ENCODE measurements around the gene ERI3.
A peak's percentile ranks its signal among the peaks of the same experiment; 100 is the strongest.

ERI3 gene

DNA sequence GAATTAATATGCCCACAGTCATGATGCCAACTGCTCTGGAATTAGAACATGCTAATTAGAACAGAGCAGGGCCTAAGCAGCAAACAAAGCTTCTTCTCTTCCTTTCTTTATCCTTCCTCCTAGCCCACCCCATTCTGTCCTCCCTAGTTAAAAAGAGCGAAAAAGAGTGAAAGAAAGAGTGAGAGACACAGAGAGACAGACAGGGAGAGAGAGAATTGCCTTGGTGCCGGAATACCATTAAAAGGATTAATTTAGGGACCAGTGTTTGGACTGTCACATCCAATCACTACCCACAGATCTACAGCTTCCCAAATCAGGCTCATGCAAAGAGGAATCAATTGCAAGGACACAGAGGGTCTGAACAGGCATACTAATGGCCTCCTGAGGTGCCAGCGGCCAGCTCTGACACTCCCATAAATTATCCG is 7.0 kb downstream of the ERI3 start:
- DNase-seq: no peak

DNA sequence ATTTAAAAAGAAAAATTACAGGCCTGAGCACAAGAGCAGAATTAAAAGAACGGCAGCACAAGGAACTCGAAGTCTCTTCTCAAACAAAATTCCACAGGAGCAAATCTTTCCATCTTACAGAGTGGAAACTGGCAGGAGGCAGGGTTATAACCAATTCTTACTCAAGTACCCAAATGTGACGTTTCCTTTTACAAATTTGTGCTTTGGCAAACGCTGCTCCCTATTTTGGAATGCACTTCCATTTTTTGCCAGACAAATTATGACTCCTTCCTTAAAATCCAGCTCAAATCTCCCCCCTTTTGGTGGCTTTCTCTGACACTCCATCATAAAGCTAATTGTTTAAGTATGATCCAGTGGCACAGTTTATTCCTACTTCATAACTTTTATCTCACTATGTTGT is 7.8 kb downstream of the ERI3 start:
- peak; percentile 22 for DNase-seq

DNA sequence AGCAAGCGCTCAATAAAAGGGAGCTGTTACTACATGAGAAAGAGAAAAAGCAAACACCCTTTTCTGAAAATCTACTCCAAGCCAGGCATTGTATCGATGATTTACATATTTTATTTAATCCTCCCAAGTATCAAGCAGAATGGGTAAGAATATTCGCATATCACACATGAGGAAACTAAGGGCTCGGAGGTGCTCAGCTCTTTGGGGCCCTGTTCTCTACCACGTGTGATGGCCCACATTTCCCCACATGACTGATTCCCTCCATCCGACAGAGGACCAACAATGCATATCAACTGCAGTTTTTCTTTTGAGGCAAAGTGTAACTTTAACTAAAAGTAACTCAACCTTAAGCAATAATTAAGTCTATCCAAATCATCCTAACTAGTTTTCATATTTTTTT is 8.2 kb downstream of the ERI3 start:
- DNase-seq: no peak

DNA sequence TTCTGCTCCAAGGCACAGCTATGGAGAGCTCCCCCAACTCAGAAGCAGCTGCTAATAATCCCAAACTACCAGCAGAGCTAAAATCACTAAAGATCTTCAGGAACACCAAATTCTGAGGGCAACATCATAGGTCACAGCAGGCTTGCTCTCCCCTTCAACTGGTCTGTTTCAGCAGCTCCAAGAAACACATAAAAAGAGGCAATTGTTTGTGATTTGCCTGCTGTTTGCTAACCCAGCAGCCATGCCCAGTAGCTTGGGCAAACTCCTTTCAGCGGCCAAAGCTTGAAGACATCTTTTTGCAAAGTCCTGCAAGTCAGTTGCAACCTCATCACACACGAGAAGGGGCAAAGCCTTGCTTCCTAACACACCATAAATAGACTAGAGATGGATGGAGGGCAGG is 8.9 kb downstream of the ERI3 start:
- no peak for DNase-seq

DNA sequence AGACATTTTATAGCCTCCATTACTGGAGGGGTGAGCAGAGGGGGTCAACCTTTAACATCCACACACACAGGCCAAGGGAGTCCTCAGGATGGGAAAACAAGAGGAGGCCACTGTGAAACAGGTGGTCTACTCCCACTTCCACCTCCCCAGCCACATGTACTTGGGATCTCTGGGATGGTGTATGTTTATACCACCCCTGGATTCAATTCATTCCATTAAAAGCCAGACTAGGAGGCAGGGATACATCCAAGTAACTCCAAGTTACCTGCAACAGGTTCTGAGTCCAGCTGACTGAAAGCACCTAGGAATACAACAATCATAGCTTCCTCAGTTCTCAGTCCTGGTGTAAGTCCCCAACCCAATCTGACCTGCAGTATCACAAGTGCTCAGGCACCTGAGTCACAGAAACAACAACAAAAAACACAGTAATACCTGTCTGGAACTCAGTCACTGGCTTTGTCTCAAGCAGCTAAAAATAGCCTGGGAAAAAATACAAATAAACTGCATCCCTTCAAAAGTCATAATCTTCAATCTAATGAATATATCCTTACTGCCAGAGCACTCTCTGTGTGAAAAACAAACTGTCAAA is 9.8 kb downstream of the ERI3 start:
- DNase-seq: no peak

DNA sequence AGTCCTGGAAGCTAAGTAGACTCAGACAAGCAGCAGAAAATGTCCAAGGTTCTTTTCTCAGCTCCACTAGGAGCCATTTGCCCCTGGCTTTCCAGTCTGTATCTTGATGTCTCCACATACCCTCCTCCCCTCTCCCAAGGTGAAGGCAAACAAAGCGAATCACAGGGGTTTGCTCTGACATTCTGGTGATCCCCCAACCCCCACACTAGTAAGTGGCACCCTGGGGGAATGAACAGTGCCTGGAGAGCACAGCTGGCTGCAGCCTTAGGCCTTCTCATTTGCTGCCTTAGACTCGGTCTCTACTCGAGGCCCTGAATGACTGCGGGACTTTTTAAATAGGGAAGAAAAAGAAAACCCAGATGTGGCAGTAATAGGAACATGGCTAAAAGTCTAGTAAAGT is 15.3 kb downstream of the ERI3 start:
- no peak for DNase-seq

DNA sequence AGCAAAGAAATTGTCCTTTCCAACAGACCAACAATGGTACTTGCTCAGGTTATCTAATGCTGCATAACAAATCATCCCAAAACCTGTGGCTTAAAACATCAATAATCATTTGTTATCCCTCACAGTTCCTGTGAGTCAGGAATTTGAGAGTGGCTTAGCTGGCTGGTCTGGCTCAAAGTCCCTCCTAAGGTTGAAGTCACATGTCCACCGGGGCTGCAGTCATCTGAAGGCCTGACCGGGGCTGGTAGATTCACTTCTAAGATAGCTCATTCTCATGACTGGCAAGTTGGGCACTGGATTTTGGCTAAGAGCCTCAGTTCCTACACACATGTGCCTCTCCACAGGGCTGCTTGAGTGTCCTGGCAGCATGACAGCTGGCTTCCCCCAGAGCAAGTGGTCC is 16.9 kb downstream of the ERI3 start:
- DNase-seq: no peak

DNA sequence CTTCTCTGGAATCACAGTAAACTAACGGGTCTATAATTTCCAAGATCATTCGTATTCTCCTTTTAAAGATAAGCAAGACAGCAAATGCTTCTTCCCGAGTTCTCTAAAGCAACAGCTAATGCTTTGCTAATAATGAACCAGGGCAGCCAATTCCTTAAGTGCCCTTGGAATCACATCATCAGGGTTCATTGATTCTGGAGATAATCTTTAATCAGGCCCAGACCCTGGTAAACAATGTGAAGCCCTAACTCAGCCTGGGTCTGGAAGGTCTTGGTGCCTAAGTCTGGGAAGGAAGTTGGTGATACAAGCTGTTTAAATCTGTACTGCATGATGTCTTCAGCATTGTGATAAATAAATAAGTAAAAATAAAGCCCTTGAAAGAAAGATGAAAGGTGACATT is 18.4 kb downstream of the ERI3 start:
- no peak for DNase-seq

DNA sequence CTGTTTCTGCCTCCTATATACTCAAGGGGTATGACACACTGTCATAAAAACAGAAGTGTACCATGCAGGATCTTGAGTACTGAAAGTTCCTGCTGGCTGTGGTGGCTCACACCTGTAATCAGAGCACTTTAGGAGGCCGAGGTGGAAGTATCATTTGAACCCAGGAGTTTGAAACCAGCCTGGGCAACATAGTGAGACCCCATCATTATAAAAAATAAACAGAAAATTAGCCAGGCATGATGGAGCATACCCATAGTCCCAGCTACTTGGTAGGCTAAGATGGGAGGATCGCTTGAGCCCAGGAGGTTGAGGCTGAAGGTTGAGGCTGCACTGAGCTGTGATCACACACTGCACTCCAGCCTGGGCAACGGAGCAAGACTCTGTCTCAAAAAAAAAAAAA is 20.1 kb downstream of the ERI3 start:
- no peak for DNase-seq

DNA sequence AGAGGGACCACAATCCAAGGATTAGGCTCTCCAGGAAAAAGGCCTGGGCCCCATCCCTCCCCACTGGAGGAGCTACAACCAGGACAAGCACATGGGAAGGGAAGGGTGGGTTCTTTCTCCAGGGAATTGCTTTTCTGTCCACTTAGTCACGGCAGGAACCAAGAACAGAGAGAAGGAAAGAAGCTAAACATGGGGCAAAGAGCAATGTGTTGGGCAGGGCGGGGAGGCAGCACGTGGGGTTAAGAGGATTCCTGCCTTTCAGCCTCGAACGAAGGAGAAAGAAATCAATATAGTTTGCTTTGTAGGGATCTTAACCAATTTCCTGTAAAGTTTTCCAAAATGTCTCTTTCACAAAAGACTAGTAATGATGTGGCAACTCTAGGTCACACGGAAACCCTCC is 21.7 kb downstream of the ERI3 start:
- DNase-seq: no peak

DNA sequence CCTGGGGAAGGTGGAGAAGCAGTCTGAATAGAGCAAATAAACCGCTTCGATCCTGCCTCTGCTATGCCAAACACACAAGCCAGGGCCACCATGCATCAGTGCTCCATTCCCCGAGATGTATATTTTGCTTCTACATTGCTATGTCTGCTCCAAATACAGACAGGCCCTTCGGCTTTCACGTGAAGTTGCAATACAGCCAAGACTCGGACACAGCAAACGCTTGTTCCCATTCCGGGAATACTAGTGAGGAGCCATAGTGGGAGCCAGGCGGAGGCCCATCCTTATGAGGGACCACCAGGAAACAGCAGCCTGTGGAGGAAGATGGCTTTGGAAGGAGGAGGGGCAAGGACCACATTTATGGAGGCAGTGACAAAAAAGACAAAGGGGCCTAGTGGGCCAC is 22.6 kb downstream of the ERI3 start:
- no peak for DNase-seq

DNA sequence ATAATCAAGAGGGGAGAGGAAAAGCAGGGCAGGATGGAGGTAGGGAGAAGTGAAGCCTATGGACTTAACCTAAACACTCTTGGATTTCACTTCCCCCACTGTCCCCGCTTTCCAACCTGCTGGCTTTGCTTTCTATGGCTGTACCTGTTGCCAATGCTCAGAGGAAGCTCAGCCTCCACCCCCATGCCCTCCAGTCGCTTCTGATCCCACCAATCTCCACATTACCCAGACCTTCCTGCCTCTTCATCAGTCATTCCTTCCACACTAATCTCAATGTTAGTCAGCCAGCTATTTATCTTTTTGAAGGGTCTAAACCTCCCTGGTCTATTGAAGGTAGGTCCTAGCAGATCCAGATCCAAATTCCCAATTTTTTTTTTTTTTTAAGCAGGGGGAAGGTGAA is 24.1 kb downstream of the ERI3 start:
- DNase-seq: no peak

DNA sequence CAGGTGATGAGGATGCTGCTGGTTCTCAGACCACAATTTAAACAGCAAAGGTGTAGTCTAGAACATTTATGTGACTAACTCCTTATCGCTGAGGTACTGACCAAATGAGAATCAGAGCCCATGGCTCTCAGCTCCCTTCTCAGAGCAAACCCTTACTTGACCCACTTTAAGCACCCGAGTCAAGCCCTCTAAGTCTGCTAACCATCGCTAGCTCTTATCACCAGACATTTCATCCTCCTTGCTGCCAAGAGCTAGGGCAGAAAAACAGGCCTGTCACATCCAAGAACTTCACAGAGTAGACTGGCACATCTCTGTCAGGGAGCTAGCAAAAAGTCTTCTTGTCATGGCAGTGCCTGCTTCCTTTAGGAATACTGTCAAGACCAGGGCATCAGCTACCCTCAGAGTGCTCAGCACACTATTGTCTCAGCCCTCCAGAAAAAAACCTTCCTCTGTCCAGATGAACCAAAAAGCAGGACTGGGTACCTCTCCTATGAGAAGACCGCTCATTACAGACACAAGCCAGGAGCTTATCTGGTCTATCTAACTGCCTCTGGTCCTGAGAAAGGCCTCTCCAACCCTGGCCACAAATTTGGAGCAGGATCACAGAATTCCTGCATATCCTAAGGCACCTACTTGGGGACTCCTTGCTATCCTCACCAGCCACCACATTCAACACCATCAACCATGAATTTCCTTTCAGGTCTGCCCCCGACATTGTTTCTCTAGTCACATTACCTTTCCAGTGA is 26.2 kb downstream of the ERI3 start:
- peak; percentile 8 for DNase-seq

DNA sequence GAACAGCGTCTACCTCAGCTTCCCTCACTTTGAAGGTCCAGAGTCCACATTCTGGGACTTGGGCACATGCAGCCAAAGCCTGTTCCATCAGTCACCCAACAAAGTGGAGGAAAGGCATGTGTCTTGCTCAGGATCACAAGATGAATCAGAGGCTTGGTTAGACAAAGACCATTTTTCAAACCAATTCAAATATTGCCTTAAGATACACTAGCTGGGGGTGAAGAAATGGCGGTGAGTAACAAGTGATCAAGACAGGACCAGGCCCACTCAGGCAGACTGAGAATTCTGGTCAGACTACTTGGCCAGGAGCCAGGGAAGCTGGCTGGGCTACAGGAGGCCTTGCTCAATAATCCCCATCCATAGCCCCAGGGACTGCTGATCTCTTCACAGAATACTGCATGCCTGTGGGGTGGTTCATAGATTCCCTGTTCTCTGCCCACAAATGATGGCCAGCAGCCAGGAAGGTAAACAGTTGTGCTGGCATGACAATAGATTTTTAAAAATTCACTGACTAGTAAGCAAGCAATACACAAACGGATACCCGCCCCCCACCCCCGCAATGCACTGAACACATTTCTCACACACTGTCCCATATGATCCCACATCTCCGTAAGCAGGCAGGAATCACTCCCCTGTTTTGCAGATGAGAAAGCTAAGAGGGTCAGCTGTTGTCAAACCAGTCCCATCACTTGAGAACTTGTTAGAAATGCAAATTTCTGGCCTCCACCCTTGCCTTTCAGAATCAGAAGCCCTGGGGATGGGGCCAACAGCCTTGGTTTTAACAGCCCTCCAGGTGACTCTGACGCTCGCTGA is 27.2 kb downstream of the ERI3 start:
- DNase-seq: peak; percentile 100

DNA sequence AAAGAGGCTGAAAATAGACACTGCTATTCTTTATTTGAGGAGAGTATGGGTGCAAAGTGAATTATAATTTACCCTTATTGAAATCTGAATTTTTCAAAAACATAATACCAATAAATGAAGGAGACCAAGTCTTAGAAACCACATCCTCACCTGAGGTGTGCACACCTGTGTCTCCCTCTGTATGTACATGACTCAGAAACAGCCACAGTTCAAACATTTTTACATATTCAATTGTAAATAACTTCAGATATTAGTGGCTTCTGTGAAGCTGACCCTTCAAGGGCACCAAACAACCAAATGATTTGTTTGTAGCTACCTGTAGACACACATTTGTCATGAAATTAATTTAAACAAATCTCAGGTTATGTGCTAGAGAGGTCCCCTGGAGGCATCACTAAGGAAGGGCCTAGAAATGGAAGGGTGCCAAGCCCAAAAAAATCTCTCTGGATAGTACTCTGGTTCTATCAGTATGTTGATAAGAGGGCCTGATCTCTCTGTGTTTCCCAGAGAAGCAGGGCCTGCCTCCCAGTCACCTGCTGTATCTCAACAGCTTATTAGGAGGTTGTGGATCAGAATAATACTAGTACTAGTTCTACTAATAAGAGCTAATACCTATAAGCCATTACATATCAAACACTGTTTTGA is 28.1 kb downstream of the ERI3 start:
- no peak for DNase-seq

DNA sequence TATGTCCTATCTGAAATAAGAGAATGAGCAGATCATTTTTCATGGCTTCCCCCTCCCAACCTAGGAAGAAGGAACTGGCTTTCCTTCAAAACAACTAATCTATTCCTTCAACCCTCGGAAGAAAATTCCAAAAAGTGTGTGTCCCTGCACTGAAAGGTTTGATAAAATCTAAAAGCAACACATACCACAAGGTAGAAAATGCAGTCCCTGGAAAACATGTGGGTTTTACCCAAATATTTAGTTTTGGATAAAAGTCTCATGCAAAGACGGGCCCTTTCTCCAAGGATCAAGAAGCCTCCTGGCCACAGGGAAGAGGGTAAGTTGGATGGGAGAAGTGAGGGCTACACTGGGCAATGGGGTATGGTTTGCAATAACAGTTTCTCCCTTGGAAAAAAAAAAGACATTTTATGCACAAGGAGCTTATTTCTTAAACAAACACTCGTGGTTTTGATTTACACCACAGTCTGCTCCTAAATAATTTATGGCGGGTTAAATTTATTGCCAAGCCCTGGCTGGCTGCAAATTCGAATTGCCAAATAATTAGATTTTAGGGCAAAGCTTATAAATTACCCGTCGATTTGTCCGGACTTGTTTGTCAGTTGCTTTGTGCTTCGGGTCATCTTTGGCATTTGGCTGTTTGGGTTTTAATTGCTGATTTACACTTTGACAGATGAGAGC is 28.9 kb downstream of the ERI3 start:
- DNase-seq: no peak

DNA sequence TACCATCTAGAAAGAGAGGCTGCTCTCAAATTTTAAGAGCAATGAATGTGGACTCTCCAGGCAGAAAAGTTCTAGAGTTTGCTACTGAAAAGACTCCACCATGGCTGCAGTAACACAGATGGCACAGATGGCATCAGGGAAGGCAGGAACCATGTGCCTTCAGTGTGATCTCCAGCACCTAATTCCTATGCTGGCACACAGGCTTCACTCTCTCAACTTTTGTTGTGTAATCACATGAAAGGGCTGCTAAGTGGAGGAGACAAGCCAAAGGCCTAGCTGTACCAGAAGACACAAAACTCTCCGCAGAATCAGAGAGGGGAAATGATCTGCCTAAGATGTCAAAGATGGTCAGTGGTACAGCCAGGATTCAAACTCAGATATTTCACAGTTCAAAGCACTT is 31.1 kb downstream of the ERI3 start:
- DNase-seq: no peak

DNA sequence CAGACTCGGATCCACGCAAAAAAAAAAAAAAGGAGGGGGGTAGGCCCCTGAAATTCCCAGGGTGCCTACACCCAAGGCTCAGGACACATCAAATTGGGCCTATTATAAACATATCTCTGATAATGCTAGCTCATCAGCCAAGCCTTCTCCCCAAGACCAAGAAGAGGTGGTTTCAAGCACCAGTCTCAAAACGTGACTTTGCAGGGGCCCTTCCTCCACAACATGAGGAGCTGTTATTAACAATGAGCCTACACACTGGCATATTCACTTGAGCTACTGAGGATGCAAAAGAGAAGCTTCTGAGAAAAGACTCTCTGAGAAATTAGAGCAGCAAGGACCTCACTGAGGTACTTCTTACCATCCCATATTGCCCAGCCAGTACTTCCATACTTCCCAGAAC is 32.7 kb downstream of the ERI3 start:
- DNase-seq: no peak

DNA sequence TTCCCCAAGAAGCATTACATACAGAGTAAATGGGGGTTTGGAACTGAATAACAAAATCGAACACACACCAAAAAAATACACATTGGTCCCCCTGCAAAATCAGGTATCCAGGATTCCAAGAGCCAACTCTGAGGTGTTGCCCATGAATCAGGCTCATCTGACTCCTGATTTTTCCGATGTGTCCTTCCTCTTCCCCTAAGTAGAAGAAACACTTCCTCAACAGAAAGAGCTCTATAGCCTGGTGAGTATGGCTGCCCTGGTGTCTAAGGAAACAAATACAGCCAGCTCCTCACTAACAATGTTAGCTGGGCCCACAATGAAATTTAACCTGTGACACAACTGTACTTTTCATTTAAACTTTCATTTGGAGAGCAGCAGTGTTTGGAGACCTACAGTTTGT is 33.6 kb downstream of the ERI3 start:
- no peak for DNase-seq

DNA sequence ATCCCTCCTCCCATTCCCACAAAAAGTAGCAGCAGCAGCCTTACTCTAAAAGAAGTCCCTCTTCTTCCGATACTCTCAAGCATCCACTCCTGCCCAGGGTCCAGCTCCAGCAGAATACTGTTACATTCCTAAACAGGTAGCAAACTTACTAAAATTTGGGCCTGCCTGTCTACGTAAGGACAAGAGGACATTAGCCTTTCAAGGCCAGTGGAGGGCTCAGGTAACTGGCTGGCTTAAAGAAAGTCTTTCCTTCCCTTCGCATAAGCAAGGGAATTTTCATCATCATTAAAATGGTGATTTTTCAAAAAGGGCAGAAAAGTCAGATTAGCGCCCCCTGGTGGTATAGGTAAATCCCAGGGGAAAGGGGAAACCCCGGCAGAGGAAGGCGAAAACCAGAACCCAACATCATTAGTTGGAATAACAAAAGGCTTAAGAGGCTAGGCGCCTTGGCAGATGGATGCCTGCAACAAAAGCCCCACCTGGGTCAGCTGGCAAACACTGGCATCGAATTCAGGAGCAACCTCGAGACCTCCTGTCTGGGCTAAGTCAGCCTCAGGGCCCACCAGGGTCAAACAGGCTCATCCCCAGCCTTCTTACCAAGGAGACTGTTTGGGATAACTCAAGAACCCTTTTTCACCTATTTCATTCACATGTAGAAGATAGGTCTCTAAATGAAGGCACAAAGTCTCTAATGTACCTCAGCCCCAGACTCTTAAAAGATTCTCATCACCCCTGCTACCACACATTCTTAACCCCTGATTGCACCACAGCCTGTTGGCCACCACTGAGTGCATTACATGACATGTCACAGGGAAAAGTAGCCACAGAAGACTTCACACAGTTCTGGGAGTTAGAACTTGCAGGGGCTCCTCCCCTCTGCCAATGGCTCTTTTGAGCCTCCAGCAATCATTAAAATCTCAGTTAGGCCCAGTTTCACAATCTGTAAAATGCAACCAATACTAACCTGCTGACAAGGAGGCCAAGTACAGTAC is 36.7 kb downstream of the ERI3 start:
- DNase-seq: peak; percentile 57

DNA sequence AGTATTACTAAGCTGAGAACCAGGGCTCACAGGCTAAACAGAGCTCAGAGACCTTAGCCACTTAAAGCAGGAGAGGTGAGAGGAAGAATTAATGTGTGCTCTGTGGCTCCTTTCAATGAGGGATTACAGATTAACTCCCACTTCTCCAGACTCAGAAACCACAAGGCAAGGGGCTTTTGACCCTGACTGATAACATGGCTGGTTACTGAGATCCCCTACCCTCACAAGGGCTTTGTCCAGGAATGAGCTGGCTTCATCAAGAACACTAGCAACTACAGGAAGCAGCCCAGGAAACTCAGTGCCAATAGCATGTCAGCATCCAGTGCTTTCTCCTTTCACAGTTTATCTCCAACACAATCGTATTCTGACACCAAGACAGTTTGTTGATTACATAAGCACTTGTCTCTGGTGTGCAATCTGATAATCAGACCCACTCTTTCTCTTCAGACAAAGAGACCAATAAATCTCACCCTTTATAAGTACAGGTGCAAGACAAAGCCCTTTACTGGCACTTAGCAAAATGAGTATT is 38.8 kb downstream of the ERI3 start:
- DNase-seq: no peak

DNA sequence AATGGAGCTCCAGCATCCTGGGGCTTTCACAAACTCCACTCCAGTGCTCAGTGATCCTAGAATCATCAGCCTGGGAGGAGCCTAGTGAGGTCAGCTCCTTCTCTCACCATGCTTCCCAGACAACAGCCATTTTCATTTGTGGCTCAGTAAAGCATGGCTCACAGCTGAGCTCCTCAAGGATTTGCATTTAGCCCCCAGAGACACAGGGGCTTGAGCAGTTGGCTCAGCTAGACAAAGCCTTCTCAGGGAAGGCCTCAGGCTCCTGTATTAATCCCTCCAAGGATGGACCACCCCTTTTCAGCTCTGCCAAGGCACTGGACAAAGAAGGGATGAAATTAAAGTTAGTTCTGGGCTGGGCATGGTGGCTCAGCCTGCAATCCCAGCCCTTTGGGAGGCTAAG is 39.5 kb downstream of the ERI3 start:
- no peak for DNase-seq

All from EL (cell line).